ENCODE measurements around the gene KRT13.

KRT13 gene

GRCh38 chr17:41518789-41519449, 13.5 kb upstream of the KRT13 start, which contains the start of gene KRT15:
KRT15 (minus strand) TSS chr17:41518890; CDS start chr17:41518827, 63 bp downstream.
- DNase-seq = no peak

GRCh38 chr17:41518031-41518430, 12.6 kb upstream of the KRT13 start:
- no peak for DNase-seq

GRCh38 chr17:41516830-41517283, 11.4 kb upstream of the KRT13 start:
- no peak for DNase-seq

- DNase-seq = no peak
Observed at GRCh38 chr17:41516147-41516829, 10.9 kb upstream of the KRT13 start.

GRCh38 chr17:41513168-41513547, 7.7 kb upstream of the KRT13 start:
- no peak for DNase-seq

- DNase-seq = peak; percentile 60
Observed at GRCh38 chr17:41512546-41513167, 7.2 kb upstream of the KRT13 start.

GRCh38 chr17:41511716-41512115, 6.3 kb upstream of the KRT13 start:
- no peak for DNase-seq

- peak; percentile 89 for DNase-seq
Observed at GRCh38 chr17:41511116-41511515, 5.7 kb upstream of the KRT13 start.

GRCh38 chr17:41510251-41511065, 5.0 kb upstream of the KRT13 start:
- no peak for DNase-seq

- no peak for DNase-seq
Observed at GRCh38 chr17:41507315-41507880, 2.0 kb upstream of the KRT13 start.

- peak; percentile 69 for DNase-seq
Observed at GRCh38 chr17:41505809-41506767, 676 bp upstream of the KRT13 start.

GRCh38 chr17:41504246-41504977, 1.0 kb downstream of the KRT13 start:
- no peak for DNase-seq

- no peak for DNase-seq
Observed at GRCh38 chr17:41503202-41503601, 2.2 kb downstream of the KRT13 start.

- DNase-seq = peak; percentile 69
Observed at GRCh38 chr17:41500131-41500911, 5.1 kb downstream of the KRT13 start.

GRCh38 chr17:41499714-41500113, 5.7 kb downstream of the KRT13 start:
- DNase-seq = no peak

GRCh38 chr17:41498276-41498675, 7.1 kb downstream of the KRT13 start:
- DNase-seq = peak; percentile 43

- peak; percentile 95 for DNase-seq
Observed at GRCh38 chr17:41496803-41497484, 8.5 kb downstream of the KRT13 start.

GRCh38 chr17:41494524-41494923, 10.9 kb downstream of the KRT13 start:
- no peak for DNase-seq

- DNase-seq = no peak
Observed at GRCh38 chr17:41492771-41493170, 12.6 kb downstream of the KRT13 start.

All from hematopoietic multipotent progenitor cell treated with erythropoietin and hydrocortisone succinate and interleukin-3 and kit ligand, for 4 days (in vitro differentiated cells).